Stomach (tissue), 19 donors: ENCODE data around the gene HBM. TPM values are rescaled to one million over a fixed set of nuclear protein-coding genes. Genes with fewer than 3 reads are reported as not detected.

Source experiments
- DNase-seq, 2 donors: peaks; one replicate each; pipeline versions ENCODE4 v3.0.0 to v3.0.0-alpha.2; 2013 to 2019
- H3K27ac ChIP-seq, 5 donors: fragments of 200-600 bp in 4 of 5; sonication (generic) in 4 of 5; one replicate each; pipeline ENCODE4 v1.5.1; 2013 to 2019; ENCODE audit warnings: mild to moderate bottlenecking in 1 of 5, moderate library complexity in 1 of 5
- H3K27me3 ChIP-seq, 3 donors: fragments of 200-600 bp; sonication (generic); one replicate each; pipeline ENCODE4 v1.5.1; 2017 to 2019; ENCODE audit warnings: mixed run types in 1 of 3
- H3K36me3 ChIP-seq, 4 donors: fragments of 200-600 bp; sonication (generic); 1 replicate in 3 of 4; 2 replicates in 1 of 4; pipeline ENCODE4 v1.5.1; 2016 to 2019
- H3K4me1 ChIP-seq, 4 donors: fragments of 200-600 bp; sonication (generic); one replicate each; pipeline ENCODE4 v1.5.1; 2016 to 2019
- H3K4me3 ChIP-seq, 4 donors: fragments of 200-600 bp; sonication (generic) in 3 of 4; one replicate each; pipeline ENCODE4 v1.5.1; 2016 to 2019; ENCODE audit warnings: mild to moderate bottlenecking in 1 of 4
- H3K9me3 ChIP-seq, 4 donors: fragments of 200-600 bp; sonication (generic); one replicate each; pipeline ENCODE4 v1.5.1; 2016 to 2019
- EP300 ChIP-seq: sonication (generic); formaldehyde crosslinking; IDR thresholded peaks from one replicate; pipeline ENCODE4 v1.6.1; 2017; ENCODE audit warnings: antibody characterized with exemption
- POLR2A ChIP-seq, 4 donors: fragments of 450-650 bp; IDR thresholded peaks; one replicate each; pipeline ENCODE4 v1.6.1; 2016; ENCODE audit warnings: antibody characterized with exemption in 4 of 4, control low read depth in 2 of 4, mild to moderate bottlenecking in 1 of 4, moderate library complexity in 1 of 4
- POLR2AphosphoS5 ChIP-seq, 3 donors: sonication (generic); formaldehyde crosslinking; IDR thresholded peaks; one replicate each; pipeline ENCODE4 v1.6.1; 2016; ENCODE audit warnings: antibody characterized with exemption in 3 of 3
- WGBS, 5 donors: extraction: QIAGEN DNeasy Blood & Tissue Kit in 3 of 5; methylation state at CpG; one replicate each; pipeline versions ENCODE4 v1.1.5 to v1.1.7; 2013 to 2018; 5-methylcytosine and 5-hydroxymethylcytosine counted together
- intact Hi-C: fragments of 100-400 bp; cut with DNase I; formaldehyde crosslinking; loops from one replicate; pipeline ENCODE4 v1.15.1; 2023; ENCODE audit warnings: low total_unique reads
- long read RNA-seq, 10 donors: transcript quantifications; one replicate each; lab custom pipeline, GENCODE V29; 2026
- polyA plus RNA-seq, 3 donors: library from polyadenylated mRNA; stranded (reverse); fragments of 200-250 nt; gene quantifications; one replicate each; pipeline ENCODE4 v1.2.3, GENCODE V29; 2013
- total RNA-seq, 5 donors: library from RNA; depleted of rRNA; stranded (reverse); fragments of >200 nt; gene quantifications; one replicate each; pipeline versions ENCODE4 v1.1.0 to v1.2.3, GENCODE V29; 2014 to 2016
- TF ChIP-seq, protein P1 (sequence below), 7 experiments: fragments of 450-650 bp in 4 of 7; fragments of 200-600 bp in 3 of 7; sonication (generic) in 3 of 7; IDR thresholded peaks; one replicate each; pipeline ENCODE4 v1.5.1; 2016 to 2019; ENCODE audit warnings: antibody characterized with exemption in 7 of 7, control low read depth in 2 of 7, mild to moderate bottlenecking in 1 of 7
- donor health status: healthy with polysubstance abuse.
- donor health status: Bipolar disorder and iron deficiency.
- donor health status: healthy.

The HBM gene, protein sequence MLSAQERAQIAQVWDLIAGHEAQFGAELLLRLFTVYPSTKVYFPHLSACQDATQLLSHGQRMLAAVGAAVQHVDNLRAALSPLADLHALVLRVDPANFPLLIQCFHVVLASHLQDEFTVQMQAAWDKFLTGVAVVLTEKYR
- total RNA-seq (10 to 100 TPM in 1 of 5 donors, not detected in 4; 10.3 TPM), polyA plus RNA-seq (not detected)
- long read RNA-seq, donor 1, transcript HBM-201 (3 exons, 506 nt), result major isoform, 5 of 5 reads
- long read RNA-seq, donor 1, partial matches to known transcripts, result 0 of 5 reads
- long read RNA-seq, donor 1, other reads (novel, unspliced or antisense), result 0 of 5 reads
- long read RNA-seq, donor 2, partial matches to known transcripts, result 0 of 3 reads
- long read RNA-seq, donor 2, other reads (novel, unspliced or antisense), result 0 of 3 reads
- long read RNA-seq, donor 3, partial matches to known transcripts, result 0 of 3 reads
- long read RNA-seq, donor 3, other reads (novel, unspliced or antisense), result 0 of 3 reads
- long read RNA-seq, donor 4, result 0 reads
- long read RNA-seq, donor 5, transcript HBM-201 (3 exons, 506 nt), result major isoform, 12 of 18 reads
- long read RNA-seq, donor 5, partial matches to known transcripts, result 6 of 18 reads
- long read RNA-seq, donor 5, other reads (novel, unspliced or antisense), result 0 of 18 reads
- long read RNA-seq, donor 6, transcript HBM-201 (3 exons, 506 nt), result major isoform, 5 of 5 reads
- long read RNA-seq, donor 6, partial matches to known transcripts, result 0 of 5 reads
- long read RNA-seq, donor 6, other reads (novel, unspliced or antisense), result 0 of 5 reads
- long read RNA-seq, donor 7, transcript HBM-201 (3 exons, 506 nt), result major isoform, 21 of 30 reads
- long read RNA-seq, donor 7, partial matches to known transcripts, result 9 of 30 reads
- long read RNA-seq, donor 7, other reads (novel, unspliced or antisense), result 0 of 30 reads
- long read RNA-seq, donor 8, transcript HBM-201 (3 exons, 506 nt), result major isoform, 8 of 8 reads
- long read RNA-seq, donor 8, partial matches to known transcripts, result 0 of 8 reads
- long read RNA-seq, donor 8, other reads (novel, unspliced or antisense), result 0 of 8 reads
- long read RNA-seq, donor 9, transcript HBM-201 (3 exons, 506 nt), result major isoform, 14 of 14 reads
- long read RNA-seq, donor 9, partial matches to known transcripts, result 0 of 14 reads
- long read RNA-seq, donor 9, other reads (novel, unspliced or antisense), result 0 of 14 reads
- long read RNA-seq, donor 10, transcript HBM-201 (3 exons, 506 nt), result major isoform, 6 of 11 reads
- long read RNA-seq, donor 10, partial matches to known transcripts, result 5 of 11 reads
- long read RNA-seq, donor 10, other reads (novel, unspliced or antisense), result 0 of 11 reads

DNA sequence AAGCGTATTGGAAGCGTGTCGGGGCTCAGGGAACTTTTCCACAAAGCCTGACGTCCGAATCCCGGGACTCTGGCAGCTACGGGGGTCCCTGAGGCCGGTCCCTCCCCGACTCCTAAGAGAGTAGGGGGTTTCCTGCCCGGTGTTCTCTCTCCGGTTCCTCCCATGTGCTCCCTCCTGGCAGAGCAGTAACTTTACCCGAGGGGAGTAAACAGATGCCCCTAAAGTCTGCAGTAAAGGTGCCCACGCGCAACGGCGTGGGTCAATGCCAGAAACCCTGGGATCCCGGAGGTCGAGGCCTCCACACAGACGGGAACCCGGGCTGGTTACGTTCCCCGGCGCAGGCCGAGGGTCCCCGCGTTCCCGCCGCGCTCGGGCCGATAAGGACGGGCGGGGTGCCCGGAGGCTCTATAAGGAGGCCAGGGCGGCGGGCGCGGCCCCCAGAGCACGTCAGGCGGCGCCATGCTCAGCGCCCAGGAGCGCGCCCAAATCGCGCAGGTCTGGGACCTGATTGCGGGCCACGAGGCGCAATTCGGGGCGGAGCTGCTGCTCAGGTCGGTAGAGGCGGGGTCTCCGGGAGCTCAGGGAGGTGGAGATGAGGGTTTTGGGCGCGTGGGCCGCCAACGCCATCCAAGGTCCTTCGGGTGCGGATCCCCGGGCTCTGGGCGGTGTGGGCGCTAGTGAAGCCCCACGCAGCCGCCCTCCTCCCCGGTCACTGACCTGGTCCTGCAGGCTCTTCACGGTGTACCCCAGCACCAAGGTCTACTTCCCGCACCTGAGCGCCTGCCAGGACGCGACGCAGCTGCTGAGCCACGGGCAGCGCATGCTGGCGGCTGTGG, at the start of gene HBM:
TSS of gene HBM (plus strand) at position 440 of the 836 bp plus-strand sequence. CDS start at position 460, 20 bp downstream.
- H3K36me3 ChIP-seq, result no peaks in the 10 kb centered on the region
- H3K27me3 ChIP-seq, result peaks cover 24 to 88% (median 54%) of the 10 kb centered on the region in 3 donors
- H3K27ac ChIP-seq, result no peak within 1 kb of the TSS
- peaks cover 16 to 25% (median 19%) of the 10 kb centered on the region in 4 donors for H3K4me1 ChIP-seq
- peak within 1 kb of the TSS in 3 of 4 donors; percentile 8 to 35 (median 17) for H3K4me3 ChIP-seq
- no peaks in the 10 kb centered on the region for H3K9me3 ChIP-seq
- intact Hi-C loops, result no loop called here
- DNase-seq, result no peak
- 2 to 5% (median 3%) methylated on average over 34 to 75 of the region's 75 CpGs for WGBS, 5 donors
- TF ChIP-seq EP300 (no peak), POLR2A (IDR thresholded peaks at IDR 0.05) (no peak), POLR2AphosphoS5 (IDR thresholded peaks at IDR 0.05) (no peak)
- TF ChIP-seq, protein P1, sequence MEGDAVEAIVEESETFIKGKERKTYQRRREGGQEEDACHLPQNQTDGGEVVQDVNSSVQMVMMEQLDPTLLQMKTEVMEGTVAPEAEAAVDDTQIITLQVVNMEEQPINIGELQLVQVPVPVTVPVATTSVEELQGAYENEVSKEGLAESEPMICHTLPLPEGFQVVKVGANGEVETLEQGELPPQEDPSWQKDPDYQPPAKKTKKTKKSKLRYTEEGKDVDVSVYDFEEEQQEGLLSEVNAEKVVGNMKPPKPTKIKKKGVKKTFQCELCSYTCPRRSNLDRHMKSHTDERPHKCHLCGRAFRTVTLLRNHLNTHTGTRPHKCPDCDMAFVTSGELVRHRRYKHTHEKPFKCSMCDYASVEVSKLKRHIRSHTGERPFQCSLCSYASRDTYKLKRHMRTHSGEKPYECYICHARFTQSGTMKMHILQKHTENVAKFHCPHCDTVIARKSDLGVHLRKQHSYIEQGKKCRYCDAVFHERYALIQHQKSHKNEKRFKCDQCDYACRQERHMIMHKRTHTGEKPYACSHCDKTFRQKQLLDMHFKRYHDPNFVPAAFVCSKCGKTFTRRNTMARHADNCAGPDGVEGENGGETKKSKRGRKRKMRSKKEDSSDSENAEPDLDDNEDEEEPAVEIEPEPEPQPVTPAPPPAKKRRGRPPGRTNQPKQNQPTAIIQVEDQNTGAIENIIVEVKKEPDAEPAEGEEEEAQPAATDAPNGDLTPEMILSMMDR (IDR thresholded peaks at IDR 0.05), result no peak

DNA sequence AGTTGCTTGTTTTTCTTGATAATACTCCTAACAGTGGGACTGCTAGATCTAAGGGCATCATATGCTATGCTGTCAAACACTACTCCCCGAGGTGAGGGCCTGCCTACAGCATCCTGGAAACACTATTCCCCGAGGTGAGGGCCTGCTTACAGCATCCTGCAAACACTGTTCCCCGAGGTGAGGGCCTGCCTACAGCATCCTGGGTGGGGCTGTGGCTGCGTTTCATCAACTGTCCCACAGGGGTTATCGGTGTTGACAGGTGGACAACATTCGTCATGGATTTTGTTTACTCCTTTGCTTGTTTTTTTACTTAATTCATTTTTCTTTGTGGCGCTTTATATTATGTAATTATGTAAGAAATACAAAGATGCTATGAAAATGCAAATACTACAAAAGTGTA, 49.8 kb upstream of the HBM start:
- intact Hi-C loops, result loop anchor here (5.0 kb wide), 1 partner anchor 66 kb away; the partner anchor contains the start of gene HBQ1
- Histone ChIP-seq H3K4me1 (peaks cover 0 to 12% (median 0%) of the 10 kb centered on the region in 4 donors), H3K27ac (no peak overlapping the region), H3K4me3 (no peak overlapping the region), H3K27me3 (no peaks in the 10 kb centered on the region), H3K36me3 (peaks cover 14 to 76% (median 55%) of the 10 kb centered on the region in 4 donors), H3K9me3 (no peaks in the 10 kb centered on the region)
- DNase-seq, result no peak
- TF ChIP-seq POLR2AphosphoS5 (IDR thresholded peaks at IDR 0.05) (no peak), POLR2A (IDR thresholded peaks at IDR 0.05) (no peak), EP300 (no peak)
- TF ChIP-seq, protein P1 (IDR thresholded peaks at IDR 0.05), result no peak
- 73 to 78% (median 77%) methylated on average over 7 of the region's 7 CpGs for WGBS, 5 donors

DNA sequence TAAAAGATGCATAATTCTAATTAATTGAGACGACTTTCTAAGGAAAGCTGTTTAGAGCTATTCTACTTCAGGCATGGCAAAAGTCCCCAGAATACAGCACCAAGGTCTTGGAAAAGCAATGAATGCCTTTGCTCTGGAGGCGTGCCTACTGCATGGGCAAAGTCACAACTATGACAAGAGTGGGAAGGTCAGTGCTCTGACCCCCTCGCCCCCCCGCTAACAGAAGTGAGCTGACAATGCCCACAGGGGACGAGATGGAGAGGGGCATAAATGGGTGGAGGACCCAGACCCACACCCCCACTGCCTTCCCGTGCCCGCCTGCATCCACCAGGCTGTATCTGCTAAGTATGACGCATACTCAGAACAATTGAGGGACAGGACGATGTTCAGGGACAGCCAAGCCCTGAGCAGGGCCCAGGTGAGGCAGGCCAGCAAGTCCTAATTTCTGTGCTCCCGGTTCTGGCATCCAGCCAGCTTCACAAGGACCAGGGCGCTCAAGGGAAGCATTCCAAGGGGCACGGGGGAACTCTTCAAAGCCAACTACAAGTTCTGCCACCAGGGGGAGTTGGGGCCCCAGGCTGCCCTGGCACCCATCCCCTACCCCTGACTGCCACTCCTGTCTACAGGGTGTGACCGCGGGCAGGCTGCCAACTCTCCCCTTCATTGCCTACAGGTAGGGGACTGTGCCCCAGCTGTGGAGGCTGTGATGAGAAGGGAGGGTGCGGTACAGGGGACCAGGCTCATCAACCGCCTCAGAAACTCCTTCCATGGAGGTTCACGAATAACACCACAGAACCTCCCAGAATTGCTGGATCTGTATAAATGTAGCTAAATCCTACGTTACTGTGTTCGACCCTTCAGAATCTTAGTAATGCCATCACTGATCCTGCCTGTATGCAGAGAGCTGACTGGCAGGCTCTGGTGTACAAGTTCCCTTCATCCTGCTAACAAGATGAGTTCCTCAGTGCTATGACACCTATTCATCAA, 48.1 kb upstream of the HBM start:
- Histone ChIP-seq H3K36me3 (peaks cover 0 to 66% (median 40%) of the 10 kb centered on the region in 4 donors), H3K27ac (no peak overlapping the region), H3K27me3 (no peaks in the 10 kb centered on the region), H3K4me3 (no peak overlapping the region), H3K9me3 (no peaks in the 10 kb centered on the region), H3K4me1 (peaks cover 0 to 12% (median 0%) of the 10 kb centered on the region in 4 donors)
- DNase-seq, result peak; percentile 73 to 88
- TF ChIP-seq, protein P1 (IDR thresholded peaks at IDR 0.05), result peak in 5 of 7 experiments; percentile 40 to 68 (median 66)
- TF ChIP-seq EP300 (no peak), POLR2A (IDR thresholded peaks at IDR 0.05) (no peak), POLR2AphosphoS5 (IDR thresholded peaks at IDR 0.05) (peak in 1 of 3 donors; percentile 3)
- intact Hi-C loops, result loop anchor here (5.0 kb wide), 1 partner anchor 65 kb away; the partner anchor contains the start of gene HBQ1
- WGBS, 5 donors, result 56 to 68% (median 59%) methylated on average over 7 to 19 of the region's 19 CpGs
